Astrocyte (in vitro differentiated cells and primary cell): ENCODE measurements around the gene RIOK3. TPM values are rescaled to one million over a fixed set of nuclear protein-coding genes. Genes with fewer than 3 reads are reported as not detected.

Source experiments
- DNase-seq: peaks from one replicate; pipeline ENCODE4 v3.0.0-alpha.2; 2010; ENCODE audit warnings: low read depth
- FAIRE-seq: peaks from 2 replicates; lab custom pipeline; 2011; peaks lifted over from hg19 to GRCh38; lab: Jason Lieb, UNC
- H2AFZ ChIP-seq: 2 replicates; pipeline ENCODE4 v1.6.0; 2012; ENCODE audit warnings: low read depth, low read length, inconsistent platforms
- H3K27ac ChIP-seq: 2 replicates; pipeline ENCODE4 v1.5.1; 2011; ENCODE audit warnings: low read depth, low read length, inconsistent platforms
- H3K27me3 ChIP-seq: 2 replicates; pipeline ENCODE4 v1.6.0; 2011; ENCODE audit warnings: low read length, inconsistent platforms; ENCODE audit not compliant: insufficient read depth
- H3K36me3 ChIP-seq: 2 replicates; pipeline ENCODE4 v1.5.1; 2011; ENCODE audit warnings: low read length, inconsistent platforms; ENCODE audit not compliant: insufficient read depth
- H3K4me1 ChIP-seq: 2 replicates; pipeline ENCODE4 v1.5.1; 2011; ENCODE audit warnings: low read length, inconsistent platforms; ENCODE audit not compliant: insufficient read depth
- H3K4me2 ChIP-seq: 2 replicates; pipeline ENCODE4 v1.6.0; 2012; ENCODE audit warnings: low read length, inconsistent platforms
- H3K4me3 ChIP-seq: 2 replicates; pipeline ENCODE4 v1.5.1; 2011; ENCODE audit warnings: low read depth, mild to moderate bottlenecking, low read length, inconsistent platforms; ENCODE audit not compliant: insufficient read depth
- H3K79me2 ChIP-seq: 2 replicates; pipeline ENCODE4 v1.6.0; 2012; ENCODE audit warnings: mild to moderate bottlenecking, low read length, inconsistent platforms; ENCODE audit not compliant: insufficient read depth
- H3K9ac ChIP-seq: 2 replicates; pipeline ENCODE4 v1.6.0; 2012; ENCODE audit warnings: mild to moderate bottlenecking, low read length, inconsistent platforms
- H3K9me3 ChIP-seq: 2 replicates; pipeline ENCODE4 v1.5.1; 2012; ENCODE audit warnings: low read depth, mild to moderate bottlenecking, low read length, inconsistent platforms; ENCODE audit not compliant: insufficient read depth
- H4K20me1 ChIP-seq: 2 replicates; pipeline ENCODE4 v1.6.0; 2012; ENCODE audit warnings: low read length, inconsistent platforms; ENCODE audit not compliant: insufficient read depth
- H3K27ac Mint-ChIP-seq: one replicate; pipeline ENCODE4 v1.8.0; 2021; ENCODE audit warnings: mild to moderate bottlenecking, mixed read lengths; ENCODE audit not compliant: unreplicated experiment
- H3K27me3 Mint-ChIP-seq: one replicate; pipeline ENCODE4 v1.8.0; 2021; ENCODE audit warnings: low read depth, mixed read lengths; ENCODE audit not compliant: unreplicated experiment
- H3K36me3 Mint-ChIP-seq: one replicate; pipeline ENCODE4 v1.8.0; 2021; ENCODE audit warnings: low read depth, mixed read lengths; ENCODE audit not compliant: unreplicated experiment
- H3K4me1 Mint-ChIP-seq: one replicate; pipeline ENCODE4 v1.8.0; 2021; ENCODE audit warnings: low read depth, mixed read lengths; ENCODE audit not compliant: unreplicated experiment
- H3K4me3 Mint-ChIP-seq: one replicate; pipeline ENCODE4 v1.8.0; 2021; ENCODE audit warnings: mild to moderate bottlenecking, moderate library complexity, mixed read lengths; ENCODE audit not compliant: unreplicated experiment
- H3K9me3 Mint-ChIP-seq: one replicate; pipeline ENCODE4 v1.8.0; 2021; ENCODE audit warnings: mild to moderate bottlenecking, mixed read lengths; ENCODE audit not compliant: unreplicated experiment
- CTCF ChIP-seq: IDR thresholded peaks from 2 replicates; pipeline ENCODE4 v1.5.1; 2011; ENCODE audit warnings: low read depth, mild to moderate bottlenecking, inconsistent platforms, low read length, moderate library complexity; ENCODE audit not compliant: insufficient read depth
- EZH2 ChIP-seq: IDR thresholded peaks from 2 replicates; pipeline ENCODE4 v1.6.1; 2012; ENCODE audit warnings: mild to moderate bottlenecking, low read length, inconsistent platforms; ENCODE audit not compliant: insufficient read depth
- total RNA-seq: library from RNA; stranded (reverse); gene quantifications from 2 replicates; pipeline ENCODE4 v1.2.1, GENCODE V29; 2021

The RIOK3 gene
- total RNA-seq, 1 donor from 2014 or later = 96.0 TPM

- no peak for TF ChIP-seq EZH2
- TF ChIP-seq CTCF = no peak
- H3K4me1 Mint-ChIP-seq = peaks cover 40% of the 10 kb centered on the region
Observed at GRCh38 chr18:23405636-23406035, 47.5 kb upstream of the RIOK3 start.

GRCh38 chr18:23406271-23406787 lies 46.8 kb upstream of the RIOK3 start:
- Histone ChIP-seq H3K4me1 (peaks cover 18% of the 10 kb centered on the region), H3K9ac (no peak overlapping the region), H2AFZ (no peak overlapping the region), H3K9me3 (no peaks in the 10 kb centered on the region), H3K4me2 (no peak overlapping the region), H3K79me2 (no peaks in the 10 kb centered on the region), H3K27me3 (no peaks in the 10 kb centered on the region), H4K20me1 (no peaks in the 10 kb centered on the region), H3K36me3 (no peaks in the 10 kb centered on the region), H3K27ac (no peak overlapping the region), H3K4me3 (no peak overlapping the region)
- no peaks in the 10 kb centered on the region for H3K27me3 Mint-ChIP-seq
- H3K27ac Mint-ChIP-seq = peak overlapping the region; percentile 35
- peaks cover 12% of the 10 kb centered on the region for H3K36me3 Mint-ChIP-seq
- no peak for FAIRE-seq
- H3K9me3 Mint-ChIP-seq = no peaks in the 10 kb centered on the region
- peaks cover 38% of the 10 kb centered on the region for H3K4me1 Mint-ChIP-seq
- peak; percentile 81 for DNase-seq
- TF ChIP-seq CTCF (no peak), EZH2 (no peak)
- no peak overlapping the region for H3K4me3 Mint-ChIP-seq

More at GRCh38 chr18:23405636-23406035, 47.5 kb upstream of the RIOK3 start:
- Histone ChIP-seq H3K4me3 (no peak overlapping the region), H3K9me3 (no peaks in the 10 kb centered on the region), H3K4me1 (peaks cover 22% of the 10 kb centered on the region), H4K20me1 (no peaks in the 10 kb centered on the region), H3K9ac (no peak overlapping the region), H2AFZ (no peak overlapping the region), H3K27me3 (no peaks in the 10 kb centered on the region), H3K4me2 (no peak overlapping the region), H3K36me3 (no peaks in the 10 kb centered on the region), H3K79me2 (no peaks in the 10 kb centered on the region), H3K27ac (no peak overlapping the region)
- Mint-ChIP-seq H3K9me3 (no peaks in the 10 kb centered on the region), H3K4me3 (no peak overlapping the region), H3K36me3 (peaks cover 12% of the 10 kb centered on the region), H3K27ac (peak overlapping the region; percentile 44), H3K27me3 (no peaks in the 10 kb centered on the region)
- no peak for DNase-seq
- FAIRE-seq = no peak

- FAIRE-seq = no peak
- H3K27ac Mint-ChIP-seq = no peak overlapping the region
Observed at GRCh38 chr18:23412351-23412964, 40.6 kb upstream of the RIOK3 start.

More at GRCh38 chr18:23412351-23412964, 40.6 kb upstream of the RIOK3 start:
- TF ChIP-seq EZH2 (no peak), CTCF (no peak)
- H3K27ac ChIP-seq = no peak overlapping the region
- peaks cover 7% of the 10 kb centered on the region for H3K36me3 Mint-ChIP-seq
- no peaks in the 10 kb centered on the region for H4K20me1 ChIP-seq
- no peaks in the 10 kb centered on the region for H3K27me3 Mint-ChIP-seq
- no peaks in the 10 kb centered on the region for H3K36me3 ChIP-seq
- no peaks in the 10 kb centered on the region for H3K9me3 ChIP-seq
- H3K9ac ChIP-seq = no peak overlapping the region
- H3K4me3 ChIP-seq = no peak overlapping the region
- no peaks in the 10 kb centered on the region for H3K4me1 ChIP-seq
- no peak overlapping the region for H2AFZ ChIP-seq
- no peak overlapping the region for H3K4me3 Mint-ChIP-seq
- DNase-seq = no peak
- peaks cover 12% of the 10 kb centered on the region for H3K4me1 Mint-ChIP-seq
- no peaks in the 10 kb centered on the region for H3K9me3 Mint-ChIP-seq
- no peak overlapping the region for H3K4me2 ChIP-seq
- H3K79me2 ChIP-seq = no peaks in the 10 kb centered on the region
- no peaks in the 10 kb centered on the region for H3K27me3 ChIP-seq
